HepG2 (cell line): ENCODE measurements around the gene PDGFD. TPM values are rescaled to one million over a fixed set of nuclear protein-coding genes. Genes with fewer than 3 reads are reported as not detected.

Experiments used
- ATAC-seq: fragments of 200-7000 bp; cut with Tn5 transposase; 3 replicates; pipeline ENCODE4 v1.9.1; 2020; ENCODE audit warnings: mild to moderate bottlenecking, moderate library complexity
- BruUV-seq: library from RNA; stranded (reverse); fragments of 400-500 nt; replicated peaks from 2 replicates; lab custom pipeline; 2021; lab: Mats Ljungman, UMichigan
- CTCF ChIA-PET: fragments of 300-600 bp; formaldehyde crosslinking; extraction: SDS; loops from one replicate; lab custom pipeline; 2021; ENCODE audit warnings: low total read pairs, inconsistent platforms, low intra/inter-chr PET ratio; lab: Yijun Ruan, JAX
- POLR2A ChIA-PET: fragments of 350-600 bp; sonication (Branson Sonifier 250); formaldehyde crosslinking; loops from one replicate; lab custom pipeline; 2020; ENCODE audit warnings: antibody characterized with exemption, inconsistent platforms; lab: Yijun Ruan, JAX
- DNase-seq: peaks from one replicate; pipeline ENCODE4 v3.0.0-alpha.2; 2015; ENCODE audit warnings: low spot score
- FAIRE-seq: peaks from 3 replicates; lab custom pipeline; 2011; peaks lifted over from hg19 to GRCh38; lab: Jason Lieb, UNC
- H2AFZ ChIP-seq: one replicate; pipeline ENCODE4 v1.6.1; 2011; ENCODE audit warnings: low read length, inconsistent platforms
- H3K27ac ChIP-seq: fragments of 300-600 bp; 3 replicates; pipeline ENCODE4 v1.8.0; 2011; ENCODE audit warnings: mixed run types, mild to moderate bottlenecking, mixed read lengths, low read length, inconsistent platforms; ENCODE audit not compliant: insufficient read depth; ENCODE audit errors: extremely low read length
- H3K27me3 ChIP-seq, 2 experiments: fragments of 200-600 bp in 1 of 2; 2 replicates in 1 of 2; 3 replicates in 1 of 2; pipeline versions ENCODE4 v1.6.0 to v1.8.0; 2011; ENCODE audit warnings: low read length in 2 of 2, mild to moderate bottlenecking in 2 of 2, moderate library complexity in 2 of 2, inconsistent platforms in 1 of 2; ENCODE audit not compliant: insufficient read depth in 2 of 2, control insufficient read depth in 1 of 2
- H3K36me3 ChIP-seq, 2 experiments: fragments of 200-600 bp in 1 of 2; replicated peaks in 1 of 2; 2 replicates in 1 of 2; 3 replicates in 1 of 2; pipeline versions ENCODE4 v1.5.1 to v1.8.0; 2011; ENCODE audit warnings: low read length in 2 of 2, inconsistent platforms in 1 of 2; ENCODE audit not compliant: insufficient read depth in 2 of 2, control insufficient read depth in 1 of 2
- H3K4me1 ChIP-seq: 2 replicates; pipeline ENCODE4 v1.5.1; 2012; ENCODE audit warnings: low read length, inconsistent platforms; ENCODE audit not compliant: insufficient read depth
- H3K4me2 ChIP-seq: 2 replicates; pipeline ENCODE4 v1.6.0; 2011; ENCODE audit warnings: low read depth, low read length, inconsistent platforms
- H3K4me3 ChIP-seq, 3 experiments: fragments of 200-600 bp in 1 of 3; sonication (generic), shearing (Covaris generic) in 1 of 3; replicated peaks in 1 of 3; 2 replicates each; pipeline ENCODE4 v1.5.1; 2011 to 2016; ENCODE audit warnings: low read length in 3 of 3, inconsistent platforms in 2 of 3, low read depth in 2 of 3, mild to moderate bottlenecking in 2 of 3, control low read depth in 1 of 3, mixed read lengths in 1 of 3; ENCODE audit not compliant: insufficient read depth in 1 of 3
- H3K79me2 ChIP-seq: one replicate; pipeline ENCODE4 v1.6.1; 2011; ENCODE audit warnings: low read length, inconsistent platforms; ENCODE audit not compliant: insufficient read depth
- H3K9ac ChIP-seq: 2 replicates; pipeline ENCODE4 v1.6.0; 2011; ENCODE audit warnings: mild to moderate bottlenecking, low read depth, low read length, inconsistent platforms; ENCODE audit not compliant: insufficient read depth
- H3K9me3 ChIP-seq: 2 replicates; pipeline ENCODE4 v1.5.1; 2012; ENCODE audit warnings: mild to moderate bottlenecking, low read length
- H4K20me1 ChIP-seq: 2 replicates; pipeline ENCODE4 v1.6.0; 2011; ENCODE audit warnings: inconsistent platforms, mild to moderate bottlenecking, low read length, moderate library complexity; ENCODE audit not compliant: insufficient read depth
- ATM ChIP-seq: fragments of 450-650 bp; IDR thresholded peaks from 2 replicates; pipeline ENCODE4 v1.7.1; 2017; ENCODE audit warnings: mild to moderate bottlenecking, borderline replicate concordance
- DZIP1 ChIP-seq: sonication (generic); formaldehyde crosslinking; IDR thresholded peaks from 2 replicates; pipeline ENCODE4 v1.5.0; 2020; ENCODE audit warnings: mild to moderate bottlenecking, missing genetic modification reagents
- HMG20B ChIP-seq: conservative IDR thresholded peaks from 2 replicates; pipeline ENCODE4 v1.6.1; 2016; ENCODE audit warnings: missing genetic modification reagents, missing compliant biosample characterization
- NFRKB ChIP-seq: fragments of 450-650 bp; IDR thresholded peaks from 2 replicates; pipeline ENCODE4 v1.6.1; 2017
- NR3C1 ChIP-seq: sonication (generic); formaldehyde crosslinking; IDR thresholded peaks from 2 replicates; pipeline ENCODE4 v1.4.0; 2020; ENCODE audit warnings: missing genetic modification reagents
- PRDM10 ChIP-seq: sonication (generic); formaldehyde crosslinking; IDR thresholded peaks from 2 replicates; pipeline ENCODE4 v1.4.0; 2020; ENCODE audit warnings: low read depth, missing genetic modification reagents
- PRMT3 ChIP-seq: sonication (generic); formaldehyde crosslinking; IDR thresholded peaks from 2 replicates; pipeline ENCODE4 v1.8.1; 2022; ENCODE audit warnings: low read depth, mild to moderate bottlenecking, moderate library complexity, missing genetic modification reagents, borderline replicate concordance
- RERE ChIP-seq: IDR thresholded peaks from 2 replicates; pipeline ENCODE4 v1.6.1; 2016; ENCODE audit warnings: low read depth, missing genetic modification reagents, missing compliant biosample characterization
- RFXAP ChIP-seq: sonication (generic); formaldehyde crosslinking; IDR thresholded peaks from 2 replicates; pipeline ENCODE4 v1.4.0; 2020; ENCODE audit warnings: missing genetic modification reagents, borderline replicate concordance
- SMAD3 ChIP-seq: sonication (generic); formaldehyde crosslinking; IDR thresholded peaks from 2 replicates; pipeline ENCODE4 v1.4.0; 2020; ENCODE audit warnings: missing genetic modification reagents
- SMARCE1 ChIP-seq: fragments of 450-650 bp; IDR thresholded peaks from 2 replicates; pipeline ENCODE4 v1.6.1; 2017; ENCODE audit warnings: borderline replicate concordance
- ZBTB25 ChIP-seq: IDR thresholded peaks from 2 replicates; pipeline ENCODE4 v1.6.1; 2018; ENCODE audit warnings: missing genetic modification reagents
- ZNF121 ChIP-seq: sonication (generic); formaldehyde crosslinking; IDR thresholded peaks from 2 replicates; pipeline ENCODE4 v1.5.0; 2020; ENCODE audit warnings: mild to moderate bottlenecking, missing genetic modification reagents
- in situ Hi-C: cut with HindIII; loops from 2 replicates; pipeline ENCODE4 v1.10.0; 2017; ENCODE audit warnings: low pct_unique_long_range_greater_than_20kb; ENCODE audit not compliant: extremely low pct_ligation_motif_present
- intact Hi-C: fragments of 100-400 bp; cut with micrococcal nuclease; formaldehyde crosslinking; loops from one replicate; pipeline ENCODE4 v1.10.0; 2022; ENCODE audit not compliant: unreplicated experiment
- polyA plus RNA-seq, 8 experiments: library from polyadenylated mRNA; depleted of rRNA in 3 of 8; stranded (reverse) in 7 of 8; unstranded in 1 of 8; fragments of >200 nt; fragmentation: Illumina TruSeq in 4 of 8; extraction: Trizol in 4 of 8; gene quantifications; 2 replicates each; pipeline versions ENCODE4 v1.2.1 to v1.2.3, GENCODE V29; 2011 to 2016; ENCODE audit warnings: low read depth in 4 of 8, missing spikeins in 1 of 8, mixed read lengths in 1 of 8; ENCODE audit not compliant: insufficient read depth in 1 of 8
- total RNA-seq, 5 experiments: library from RNA; depleted of rRNA; stranded (reverse); fragments of >200 nt; fragmentation: Illumina TruSeq; extraction: Trizol; gene quantifications; 2 replicates each; pipeline ENCODE4 v1.2.3, GENCODE V29; 2016; ENCODE audit warnings: low read depth in 1 of 5

PDGFD gene
- total and polyA plus RNA-seq, 2 of the 13 experiments (the other 11 are each of a cell fraction or from before 2014, with no cell fraction given) = 0.09 to 0.29 TPM

- Histone ChIP-seq H3K4me2 (no peak overlapping the region), H3K27me3 (no peaks in the 10 kb centered on the region), H3K9me3 (peaks cover 27% of the 10 kb centered on the region), H3K36me3 (no peaks in the 10 kb centered on the region), H3K9ac (no peak overlapping the region), H3K79me2 (no peaks in the 10 kb centered on the region), H3K4me3 (no peak overlapping the region), H2AFZ (no peak overlapping the region), H3K4me1 (no peaks in the 10 kb centered on the region), H4K20me1 (no peaks in the 10 kb centered on the region), H3K27ac (no peak overlapping the region)
- BruUV-seq = no TSS peak
- ChIA-PET POLR2A (no interaction called here), CTCF (no interaction called here)
- in situ Hi-C loops (no loop called here), intact Hi-C loops (no loop called here)
- FAIRE-seq = no peak
- no peak for DNase-seq
- no peak for ATAC-seq
- TF ChIP-seq ZBTB25 (CRISPR knock-in tag) = no peak
- no peak for TF ChIP-seq ZNF121 (CRISPR knock-in tag)
- TF ChIP-seq RERE (CRISPR knock-in tag) = no peak
- TF ChIP-seq HMG20B (CRISPR knock-in tag) = no peak
- no peak for TF ChIP-seq PRDM10 (CRISPR knock-in tag)
- no peak for TF ChIP-seq NR3C1 (CRISPR knock-in tag)
- no peak for TF ChIP-seq PRMT3 (CRISPR knock-in tag)
- no peak for TF ChIP-seq NFRKB
- TF ChIP-seq DZIP1 (CRISPR knock-in tag) = no peak
- TF ChIP-seq RFXAP = no peak
- no peak for TF ChIP-seq SMARCE1
- TF ChIP-seq SMAD3 (CRISPR knock-in tag) = no peak
- no peak for TF ChIP-seq ATM
Measured at GRCh38 chr11:103877221-103877620, 286.7 kb downstream of the PDGFD start.
